Tibial nerve (tissue), 4 donors: ENCODE data around the gene TCF7. TPM values are rescaled to one million over a fixed set of nuclear protein-coding genes. Genes with fewer than 3 reads are reported as not detected.

Source experiments
- DNase-seq, 2 donors: peaks; one replicate each; pipeline ENCODE4 v3.0.0-alpha.2; 2019; ENCODE audit warnings: low spot score in 2 of 2
- H3K27ac ChIP-seq, 4 donors: fragments of 200-600 bp; sonication (generic) in 3 of 4; one replicate each; pipeline ENCODE4 v1.5.1; 2017 to 2019; ENCODE audit warnings: mild to moderate bottlenecking in 1 of 4
- H3K27me3 ChIP-seq, 2 donors: fragments of 200-600 bp; sonication (generic) in 1 of 2; one replicate each; pipeline versions ENCODE4 v1.5.1 to v1.6.0; 2017 to 2019
- H3K36me3 ChIP-seq, 3 donors: fragments of 200-600 bp; sonication (generic); one replicate each; pipeline ENCODE4 v1.5.1; 2018 to 2019
- H3K4me1 ChIP-seq, 4 donors: fragments of 200-600 bp; sonication (generic) in 3 of 4; one replicate each; pipeline ENCODE4 v1.5.1; 2017 to 2019
- H3K4me3 ChIP-seq, 4 donors: fragments of 200-600 bp; sonication (generic) in 3 of 4; one replicate each; pipeline ENCODE4 v1.5.1; 2017 to 2019; ENCODE audit warnings: mild to moderate bottlenecking in 1 of 4, moderate library complexity in 1 of 4
- H3K9me3 ChIP-seq, 4 donors: fragments of 200-600 bp; sonication (generic) in 3 of 4; one replicate each; pipeline ENCODE4 v1.5.1; 2017 to 2019
- CTCF ChIP-seq, 5 experiments: fragments of 200-600 bp in 3 of 5; fragments of 450-650 bp in 2 of 5; sonication (generic) in 3 of 5; IDR thresholded peaks; one replicate each; pipeline ENCODE4 v1.5.1; 2016 to 2019; ENCODE audit warnings: antibody characterized with exemption in 5 of 5, mild to moderate bottlenecking in 3 of 5, moderate library complexity in 2 of 5
- EP300 ChIP-seq, 2 donors: sonication (generic); formaldehyde crosslinking; IDR thresholded peaks; one replicate each; pipeline ENCODE4 v1.6.1; 2017; ENCODE audit warnings: antibody characterized with exemption in 2 of 2, mild to moderate bottlenecking in 1 of 2
- POLR2A ChIP-seq, 2 donors: fragments of 450-650 bp; IDR thresholded peaks; one replicate each; pipeline ENCODE4 v1.6.1; 2017; ENCODE audit warnings: antibody characterized with exemption in 2 of 2, mild to moderate bottlenecking in 2 of 2, moderate library complexity in 2 of 2
- WGBS, 2 donors: methylation state at CpG; one replicate each; pipeline ENCODE4 v1.1.5; 2018; 5-methylcytosine and 5-hydroxymethylcytosine counted together
- total RNA-seq, 4 donors: library from RNA; depleted of rRNA; stranded (reverse); fragments of >200 nt; gene quantifications; one replicate each; pipeline ENCODE4 v1.1.0, GENCODE V29; 2016

The TCF7 gene
- total RNA-seq, 4 donors from 2014 or later: 2.5 to 13.2 (median 6.6) TPM

- Histone ChIP-seq H3K4me3 (no peak overlapping the region), H3K27ac (no peak overlapping the region), H3K4me1 (peaks cover 0 to 5% (median 0%) of the 10 kb centered on the region in 4 donors), H3K27me3 (no peaks in the 10 kb centered on the region), H3K36me3 (no peaks in the 10 kb centered on the region), H3K9me3 (no peaks in the 10 kb centered on the region)
- no peak for DNase-seq
- TF ChIP-seq EP300 (IDR thresholded peaks at IDR 0.05) (no peak), CTCF (IDR thresholded peaks at IDR 0.05) (no peak), POLR2A (IDR thresholded peaks at IDR 0.05) (no peak)
- WGBS, 2 donors: 66 to 78% methylated on average over 2 of the region's 2 CpGs
Observed at GRCh38 chr5:134084570-134084969, 29.9 kb upstream of the TCF7 start.

GRCh38 chr5:134085411-134085810, 29.1 kb upstream of the TCF7 start:
- no peak for TF ChIP-seq POLR2A (IDR thresholded peaks at IDR 0.05)
- Histone ChIP-seq H3K9me3 (no peaks in the 10 kb centered on the region), H3K4me3 (no peak overlapping the region), H3K27ac (no peak overlapping the region), H3K36me3 (no peaks in the 10 kb centered on the region), H3K27me3 (no peaks in the 10 kb centered on the region), H3K4me1 (peaks cover 0 to 10% (median 6%) of the 10 kb centered on the region in 4 donors)
- DNase-seq: no peak
- 93 to 94% methylated on average over 6 of the region's 6 CpGs for WGBS, 2 donors

DNA sequence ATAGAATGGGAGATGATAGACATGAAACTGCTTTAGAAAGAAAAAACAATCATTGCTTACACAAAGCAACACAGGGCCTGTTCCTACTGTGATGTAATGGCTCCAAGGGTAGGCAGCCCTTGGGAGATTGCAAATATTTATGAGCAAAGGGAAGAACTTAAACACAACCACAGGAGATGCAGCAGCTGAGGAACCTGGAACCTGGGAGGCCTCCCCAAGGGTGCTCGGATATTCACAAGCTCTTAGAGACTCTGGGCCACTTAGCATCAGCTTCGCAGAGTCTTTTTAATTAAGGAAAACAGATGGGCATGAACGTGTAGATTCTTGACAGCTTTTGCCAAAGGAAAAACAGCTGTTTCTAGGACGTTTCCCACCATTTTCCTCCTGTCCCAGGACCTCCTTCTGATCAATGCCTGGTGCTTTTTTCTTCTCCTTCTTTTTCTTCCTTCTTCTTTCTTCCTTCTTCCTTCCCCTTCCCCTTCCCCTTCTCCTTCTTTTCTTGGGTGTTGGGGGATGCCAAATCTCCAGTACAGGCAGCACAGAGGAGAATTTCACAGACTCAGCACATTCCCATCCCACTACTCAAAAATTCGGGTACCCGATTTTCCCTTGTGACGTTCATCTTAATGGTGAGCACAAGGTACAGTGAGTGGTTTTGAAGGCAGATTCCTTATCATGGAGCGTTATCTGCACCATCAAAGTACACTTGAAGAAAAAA, 28.1 kb upstream of the TCF7 start:
- 76 to 77% methylated on average over 8 of the region's 8 CpGs for WGBS, 2 donors
- no peak overlapping the region for H3K4me3 ChIP-seq
- H3K27me3 ChIP-seq: no peaks in the 10 kb centered on the region
- H3K9me3 ChIP-seq: no peaks in the 10 kb centered on the region
- no peaks in the 10 kb centered on the region for H3K36me3 ChIP-seq
- TF ChIP-seq CTCF (IDR thresholded peaks at IDR 0.05) (no peak), POLR2A (IDR thresholded peaks at IDR 0.05) (no peak), EP300 (IDR thresholded peaks at IDR 0.05) (no peak)
- DNase-seq: no peak
- peaks cover 0 to 17% (median 14%) of the 10 kb centered on the region in 4 donors for H3K4me1 ChIP-seq
- no peak overlapping the region for H3K27ac ChIP-seq

DNA sequence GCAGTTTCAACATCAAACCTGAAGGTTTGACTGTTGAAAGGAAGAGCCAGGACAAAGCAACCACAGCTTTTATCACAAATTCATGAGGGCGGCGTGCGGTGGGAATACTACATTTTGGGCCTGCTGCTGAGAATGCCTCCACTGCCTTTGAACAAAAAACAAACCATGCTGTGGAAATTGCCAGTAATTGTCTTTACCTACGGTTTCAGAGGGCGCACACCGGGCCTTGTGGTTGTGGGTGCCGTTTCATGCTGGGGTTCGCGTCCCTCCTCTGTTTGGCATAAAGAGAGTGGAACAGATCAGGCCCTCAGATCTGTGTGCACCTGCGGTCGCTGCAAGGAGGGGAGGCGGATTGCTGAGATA, 27.6 kb upstream of the TCF7 start:
- WGBS, 2 donors: 92 to 95% methylated on average over 12 of the region's 12 CpGs
- Histone ChIP-seq H3K27ac (no peak overlapping the region), H3K4me3 (no peak overlapping the region), H3K27me3 (no peaks in the 10 kb centered on the region), H3K4me1 (peaks cover 0 to 22% (median 14%) of the 10 kb centered on the region in 4 donors), H3K36me3 (no peaks in the 10 kb centered on the region), H3K9me3 (no peaks in the 10 kb centered on the region)
- TF ChIP-seq POLR2A (IDR thresholded peaks at IDR 0.05) (no peak), CTCF (IDR thresholded peaks at IDR 0.05) (no peak), EP300 (IDR thresholded peaks at IDR 0.05) (no peak)
- no peak for DNase-seq

- Histone ChIP-seq H3K27ac (no peak overlapping the region), H3K9me3 (no peaks in the 10 kb centered on the region), H3K4me3 (no peak overlapping the region)
Observed at GRCh38 chr5:134088291-134088690, 26.2 kb upstream of the TCF7 start.

More at GRCh38 chr5:134088291-134088690, 26.2 kb upstream of the TCF7 start:
- Histone ChIP-seq H3K36me3 (no peaks in the 10 kb centered on the region), H3K4me1 (peaks cover 0 to 22% (median 14%) of the 10 kb centered on the region in 4 donors), H3K27me3 (no peaks in the 10 kb centered on the region)
- DNase-seq: no peak
- TF ChIP-seq EP300 (IDR thresholded peaks at IDR 0.05) (no peak), CTCF (IDR thresholded peaks at IDR 0.05) (no peak), POLR2A (IDR thresholded peaks at IDR 0.05) (no peak)
